Measurements from ENCODE around the gene FAM181A. TPM values are rescaled to one million over a fixed set of nuclear protein-coding genes. Genes with fewer than 3 reads are reported as not detected.

Gene FAM181A
- total RNA-seq, 1 experiment from 2014 or later, result not detected

GRCh38 chr14:93965946-93966474 is 38.9 kb downstream of the FAM181A start:
- intact Hi-C loops (cut with micrococcal nuclease; ENCODE audit: unreplicated experiment), result no loop called here
- TF ChIP-seq EZH2 (IDR thresholded peaks at IDR 0.05; ENCODE audit: borderline replicate concordance, low read depth, low read length, poor library complexity, severe bottlenecking) (no peak), CTCF (conservative IDR thresholded peaks at IDR 0.05; ENCODE audit: low read depth, low read length) (no peak)
- Histone ChIP-seq H3K27me3 (replicated peaks; ENCODE audit: insufficient read depth, low read depth, low read length, poor library complexity) (no peaks in the 10 kb centered on the region), H3K36me3 (ENCODE audit: insufficient read depth, low read length, poor library complexity, severe bottlenecking) (no peaks in the 10 kb centered on the region), H3K27ac (ENCODE audit: low read depth, low read length, poor library complexity, severe bottlenecking) (no peak overlapping the region), H3K4me3 (ENCODE audit: low read depth, low read length, poor library complexity, severe bottlenecking) (no peak overlapping the region), H3K9me3 (ENCODE audit: low read depth, low read length, poor library complexity, severe bottlenecking) (no peaks in the 10 kb centered on the region), H3K4me1 (ENCODE audit: insufficient read depth, low read length, poor library complexity, severe bottlenecking) (no peaks in the 10 kb centered on the region)
- POLR2A ChIA-PET (ENCODE audit: low non-redundant PET), result no interaction called here
- CTCF ChIA-PET, result no interaction called here
- DNase-seq (ENCODE audit: low spot score), result no peak
- no TSS peak for BruUV-seq (replicated peaks)

- ChIA-PET CTCF (no interaction called here), POLR2A (ENCODE audit: low non-redundant PET) (no interaction called here)
- no peaks in the 10 kb centered on the region for H3K9me3 ChIP-seq (ENCODE audit: low read depth, low read length, poor library complexity, severe bottlenecking)
- H3K4me3 ChIP-seq (ENCODE audit: low read depth, low read length, poor library complexity, severe bottlenecking), result no peak overlapping the region
- no peak overlapping the region for H3K27ac ChIP-seq (ENCODE audit: low read depth, low read length, poor library complexity, severe bottlenecking)
- no peaks in the 10 kb centered on the region for H3K27me3 ChIP-seq (replicated peaks; ENCODE audit: insufficient read depth, low read depth, low read length, poor library complexity)
- TF ChIP-seq EZH2 (IDR thresholded peaks at IDR 0.05; ENCODE audit: borderline replicate concordance, low read depth, low read length, poor library complexity, severe bottlenecking), result no peak
- TF ChIP-seq CTCF (conservative IDR thresholded peaks at IDR 0.05; ENCODE audit: low read depth, low read length), result no peak
- no TSS peak for BruUV-seq (replicated peaks)
- no peaks in the 10 kb centered on the region for H3K36me3 ChIP-seq (ENCODE audit: insufficient read depth, low read length, poor library complexity, severe bottlenecking)
- intact Hi-C loops (cut with micrococcal nuclease; ENCODE audit: unreplicated experiment), result no loop called here
- H3K4me1 ChIP-seq (ENCODE audit: insufficient read depth, low read length, poor library complexity, severe bottlenecking), result no peaks in the 10 kb centered on the region
- no peak for DNase-seq (ENCODE audit: low spot score)
Measured at GRCh38 chr14:93967637-93968250, 40.6 kb downstream of the FAM181A start.

- no TSS peak for BruUV-seq (replicated peaks)
- Histone ChIP-seq H3K27ac (ENCODE audit: low read depth, low read length, poor library complexity, severe bottlenecking) (no peak overlapping the region), H3K4me3 (ENCODE audit: low read depth, low read length, poor library complexity, severe bottlenecking) (no peak overlapping the region), H3K9me3 (ENCODE audit: low read depth, low read length, poor library complexity, severe bottlenecking) (no peaks in the 10 kb centered on the region), H3K4me1 (ENCODE audit: insufficient read depth, low read length, poor library complexity, severe bottlenecking) (no peaks in the 10 kb centered on the region), H3K27me3 (replicated peaks; ENCODE audit: insufficient read depth, low read depth, low read length, poor library complexity) (no peaks in the 10 kb centered on the region), H3K36me3 (ENCODE audit: insufficient read depth, low read length, poor library complexity, severe bottlenecking) (no peaks in the 10 kb centered on the region)
- TF ChIP-seq CTCF (conservative IDR thresholded peaks at IDR 0.05; ENCODE audit: low read depth, low read length) (no peak), EZH2 (IDR thresholded peaks at IDR 0.05; ENCODE audit: borderline replicate concordance, low read depth, low read length, poor library complexity, severe bottlenecking) (no peak)
- CTCF ChIA-PET, result no interaction called here
- POLR2A ChIA-PET (ENCODE audit: low non-redundant PET), result no interaction called here
- DNase-seq (ENCODE audit: low spot score), result no peak
- intact Hi-C loops (cut with micrococcal nuclease; ENCODE audit: unreplicated experiment), result no loop called here
Measured at GRCh38 chr14:93969082-93969828, 42.1 kb downstream of the FAM181A start.
